Breast epithelium (tissue), 4 donors: ENCODE results near the gene OTUD5. TPM values are rescaled to one million over a fixed set of nuclear protein-coding genes. Genes with fewer than 3 reads are reported as not detected.

Experiments
- DNase-seq, 2 donors: peaks; one replicate each; pipeline ENCODE4 v3.0.0-alpha.2; 2019; ENCODE audit warnings: low spot score in 2 of 2
- H3K27ac ChIP-seq, 2 donors: fragments of 200-600 bp; sonication (generic) in 1 of 2; one replicate each; pipeline ENCODE4 v1.5.1; 2016 to 2019; ENCODE audit warnings: mild to moderate bottlenecking in 1 of 2
- H3K27me3 ChIP-seq, 2 donors: fragments of 200-600 bp; sonication (generic) in 1 of 2; one replicate each; pipeline versions ENCODE4 v1.5.1 to v1.6.0; 2017 to 2019; ENCODE audit warnings: control low read depth in 1 of 2, mild to moderate bottlenecking in 1 of 2
- H3K36me3 ChIP-seq: fragments of 200-600 bp; one replicate; pipeline ENCODE4 v1.5.1; 2019
- H3K4me1 ChIP-seq, 2 donors: fragments of 200-600 bp; sonication (generic); one replicate each; pipeline ENCODE4 v1.5.1; 2016 to 2019; ENCODE audit warnings: control low read depth in 1 of 2
- H3K4me3 ChIP-seq, 3 donors: fragments of 200-600 bp; sonication (generic); 1 replicate in 2 of 3; 2 replicates in 1 of 3; pipeline ENCODE4 v1.5.1; 2016 to 2019; ENCODE audit warnings: mild to moderate bottlenecking in 3 of 3, moderate library complexity in 2 of 3
- H3K9me3 ChIP-seq, 2 donors: fragments of 200-600 bp; sonication (generic) in 1 of 2; one replicate each; pipeline ENCODE4 v1.5.1; 2016 to 2019; ENCODE audit warnings: control low read depth in 1 of 2
- CTCF ChIP-seq, 3 donors: fragments of 450-650 bp; IDR thresholded peaks; one replicate each; pipeline ENCODE4 v1.5.1; 2016 to 2017; ENCODE audit warnings: antibody characterized with exemption in 3 of 3, mild to moderate bottlenecking in 3 of 3, moderate library complexity in 3 of 3
- POLR2A ChIP-seq: fragments of 450-650 bp; IDR thresholded peaks from one replicate; pipeline ENCODE4 v1.6.1; 2016; ENCODE audit warnings: antibody characterized with exemption, mild to moderate bottlenecking, moderate library complexity
- POLR2AphosphoS5 ChIP-seq, 3 donors: sonication (generic); formaldehyde crosslinking; IDR thresholded peaks; one replicate each; pipeline ENCODE4 v1.6.1; 2017; ENCODE audit warnings: antibody characterized with exemption in 3 of 3
- intact Hi-C: fragments of 100-400 bp; cut with DNase I; formaldehyde crosslinking; loops from one replicate; pipeline ENCODE4 v1.15.1; 2023; ENCODE audit warnings: low total_unique reads
- total RNA-seq, 3 donors: library from RNA; depleted of rRNA; stranded (reverse); fragments of >200 nt; gene quantifications; one replicate each; pipeline ENCODE4 v1.1.0, GENCODE V29; 2016

The OTUD5 gene
- total RNA-seq, 3 donors from 2014 or later = 35.8 to 37.9 (median 36.1) TPM

- DNase-seq = peak; percentile 83 to 86
- no peaks in the 10 kb centered on the region for H3K4me1 ChIP-seq
- H3K36me3 ChIP-seq = no peaks in the 10 kb centered on the region
- no peak for TF ChIP-seq POLR2A
- peak; percentile 76 to 93 (median 85) for TF ChIP-seq CTCF (IDR thresholded peaks at IDR 0.05)
- TF ChIP-seq POLR2AphosphoS5 (IDR thresholded peaks at IDR 0.05) = peak in 2 of 3 donors; percentile 15 to 16
- H3K9me3 ChIP-seq = no peaks in the 10 kb centered on the region
- intact Hi-C loops = no loop called here
- peak overlapping the region in 2 of 3 donors; percentile 59 to 78 for H3K4me3 ChIP-seq
- H3K27me3 ChIP-seq = peaks cover 0 to 26% of the 10 kb centered on the region in 2 donors
- H3K27ac ChIP-seq = peak overlapping the region; percentile 74 to 89
Measured at GRCh38 chrX:48917139-48918001, 40.0 kb downstream of the OTUD5 start.

GRCh38 chrX:48914593-48915493, 42.6 kb downstream of the OTUD5 start:
- H3K4me3 ChIP-seq = no peak overlapping the region
- no peaks in the 10 kb centered on the region for H3K4me1 ChIP-seq
- no peak for TF ChIP-seq CTCF (IDR thresholded peaks at IDR 0.05)
- TF ChIP-seq POLR2AphosphoS5 (IDR thresholded peaks at IDR 0.05) = no peak
- TF ChIP-seq POLR2A = no peak
- intact Hi-C loops = no loop called here
- no peaks in the 10 kb centered on the region for H3K9me3 ChIP-seq
- peaks cover 0 to 18% of the 10 kb centered on the region in 2 donors for H3K27me3 ChIP-seq
- no peak overlapping the region for H3K27ac ChIP-seq
- H3K36me3 ChIP-seq = no peaks in the 10 kb centered on the region
- DNase-seq = no peak

- no peak for DNase-seq
- TF ChIP-seq POLR2AphosphoS5 (IDR thresholded peaks at IDR 0.05) (no peak), CTCF (IDR thresholded peaks at IDR 0.05) (no peak)
- Histone ChIP-seq H3K27ac (no peak overlapping the region), H3K36me3 (no peaks in the 10 kb centered on the region), H3K27me3 (peaks cover 0 to 16% of the 10 kb centered on the region in 2 donors), H3K4me3 (no peak overlapping the region), H3K9me3 (no peaks in the 10 kb centered on the region), H3K4me1 (no peaks in the 10 kb centered on the region)
- intact Hi-C loops = no loop called here
Measured at GRCh38 chrX:48913605-48914366, 43.6 kb downstream of the OTUD5 start.

- no peaks in the 10 kb centered on the region for H3K4me1 ChIP-seq
- H3K27ac ChIP-seq = peak within 1 kb of the TSS; percentile 85 to 92
- H3K9me3 ChIP-seq = no peaks in the 10 kb centered on the region
- H3K36me3 ChIP-seq = no peaks in the 10 kb centered on the region
- peak within 1 kb of the TSS; percentile 58 to 84 (median 66) for H3K4me3 ChIP-seq
- peaks cover 0 to 11% of the 10 kb centered on the region in 2 donors for H3K27me3 ChIP-seq
- peak; percentile 81 to 84 for DNase-seq
- intact Hi-C loops = no loop called here
- TF ChIP-seq CTCF (IDR thresholded peaks at IDR 0.05) (no peak), POLR2AphosphoS5 (IDR thresholded peaks at IDR 0.05) (peak; percentile 59 to 86 (median 68)), POLR2A (peak; percentile 51)
Measured at GRCh38 chrX:48911412-48912182, 45.8 kb downstream of the OTUD5 start, which contains the start of gene SLC35A2. SLC35A2 (minus strand) TSS chrX:48911646; CDS start chrX:48911636, 10 bp downstream.
